Mesendoderm (in vitro differentiated cells): ENCODE results near the gene SNTB2.

Source experiments
- DNase-seq: peaks from one replicate; pipeline ENCODE4 v3.0.0; 2013
- H2AK5ac ChIP-seq: 2 replicates; pipeline ENCODE4 v1.6.1; 2013; ENCODE audit warnings: low read length, inconsistent platforms
- H2BK120ac ChIP-seq: 2 replicates; pipeline ENCODE4 v1.6.1; 2013; ENCODE audit warnings: low read depth, mild to moderate bottlenecking, low read length, moderate library complexity, mixed read lengths
- H2BK15ac ChIP-seq: replicated peaks from 2 replicates; pipeline ENCODE4 v1.6.1; 2013; ENCODE audit warnings: low read depth, mild to moderate bottlenecking, moderate library complexity
- H2BK5ac ChIP-seq: 2 replicates; pipeline ENCODE4 v1.6.1; 2013; ENCODE audit warnings: low read length, inconsistent platforms
- H3K18ac ChIP-seq: 2 replicates; pipeline ENCODE4 v1.6.1; 2013; ENCODE audit warnings: mild to moderate bottlenecking, low read length, mixed read lengths
- H3K23ac ChIP-seq: one replicate; pipeline ENCODE4 v1.6.1; 2013; ENCODE audit warnings: low read length
- H3K27ac ChIP-seq: 2 replicates; pipeline ENCODE4 v1.5.1; 2013; ENCODE audit warnings: low read depth, mild to moderate bottlenecking, inconsistent platforms, low read length, moderate library complexity
- H3K27me3 ChIP-seq: 2 replicates; pipeline ENCODE4 v1.6.1; 2013; ENCODE audit warnings: low read length, control low read depth, mild to moderate bottlenecking, inconsistent platforms; ENCODE audit not compliant: insufficient read depth, poor library complexity
- H3K36me3 ChIP-seq: 2 replicates; pipeline ENCODE4 v1.6.1; 2013; ENCODE audit warnings: low read length, inconsistent platforms; ENCODE audit not compliant: control insufficient read depth, insufficient read depth
- H3K4ac ChIP-seq: one replicate; pipeline ENCODE4 v1.6.1; 2013; ENCODE audit warnings: low read depth, mild to moderate bottlenecking, low read length, moderate library complexity
- H3K4me1 ChIP-seq: 2 replicates; pipeline ENCODE4 v1.6.1; 2013; ENCODE audit warnings: low read depth, low read length, inconsistent platforms; ENCODE audit not compliant: control insufficient read depth
- H3K4me2 ChIP-seq: 2 replicates; pipeline ENCODE4 v1.6.1; 2013; ENCODE audit warnings: low read length
- H3K4me3 ChIP-seq: 2 replicates; pipeline ENCODE4 v1.5.1; 2013; ENCODE audit warnings: mild to moderate bottlenecking, low read length
- H3K56ac ChIP-seq: one replicate; pipeline ENCODE4 v1.6.1; 2013; ENCODE audit warnings: low read length
- H3K79me1 ChIP-seq: 2 replicates; pipeline ENCODE4 v1.6.1; 2013; ENCODE audit warnings: low read length, inconsistent platforms
- H3K79me2 ChIP-seq: 2 replicates; pipeline ENCODE4 v1.6.1; 2013; ENCODE audit warnings: mild to moderate bottlenecking, low read length; ENCODE audit not compliant: control insufficient read depth, insufficient read depth
- H3K9ac ChIP-seq: 2 replicates; pipeline ENCODE4 v1.6.1; 2013; ENCODE audit warnings: low read length, inconsistent platforms
- H4K5ac ChIP-seq: one replicate; pipeline ENCODE4 v1.6.1; 2013; ENCODE audit warnings: low read length
- H4K8ac ChIP-seq: one replicate; pipeline ENCODE4 v1.6.1; 2013; ENCODE audit warnings: low read depth, mild to moderate bottlenecking, control low read depth, low read length, moderate library complexity
- WGBS: extraction: QIAGEN DNeasy Blood & Tissue Kit; methylation state at CpG from one replicate; pipeline ENCODE4 v1.1.7; 2013; ENCODE audit warnings: low lambda C conversion rate, missing lambda C conversion rate; ENCODE audit not compliant: insufficient coverage; ENCODE audit errors: extremely low coverage; 5-methylcytosine and 5-hydroxymethylcytosine counted together

The SNTB2 gene

DNA sequence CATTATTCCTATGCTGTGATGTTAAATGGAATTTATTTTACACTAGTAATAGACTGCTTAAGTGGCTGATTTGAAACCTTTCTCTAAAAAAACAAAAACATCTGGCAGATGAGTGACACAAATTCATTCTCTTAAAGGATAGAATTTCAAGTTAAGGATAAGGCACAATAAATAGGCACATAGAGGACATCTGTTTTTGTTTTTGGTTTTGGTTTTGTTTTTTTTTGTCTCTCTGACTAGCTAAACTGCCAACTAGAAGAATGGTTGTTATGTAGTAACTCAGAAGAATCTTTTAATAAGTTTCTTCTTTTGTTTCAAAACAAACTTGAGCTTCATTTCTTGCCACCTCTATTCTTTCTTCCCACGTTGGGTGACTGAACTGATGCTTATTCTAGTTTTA lies 119.1 kb downstream of the SNTB2 start:
- Histone ChIP-seq H3K79me2 (no peaks in the 10 kb centered on the region), H3K9ac (no peak overlapping the region), H3K4me2 (no peak overlapping the region), H3K36me3 (peaks cover 4% of the 10 kb centered on the region), H3K79me1 (no peaks in the 10 kb centered on the region), H2BK5ac (no peak overlapping the region), H2AK5ac (no peak overlapping the region), H2BK120ac (no peak overlapping the region), H3K56ac (no peak overlapping the region), H2BK15ac (no peak overlapping the region), H4K8ac (no peak overlapping the region), H3K18ac (no peak overlapping the region), H3K4me1 (no peaks in the 10 kb centered on the region), H3K4ac (no peak overlapping the region), H3K23ac (no peak overlapping the region), H3K27me3 (no peaks in the 10 kb centered on the region), H3K27ac (no peak overlapping the region), H3K4me3 (no peak overlapping the region), H4K5ac (no peak overlapping the region)
- WGBS = no CpG with 5 or more reads among the region's 1 CpG
- DNase-seq = no peak

DNA sequence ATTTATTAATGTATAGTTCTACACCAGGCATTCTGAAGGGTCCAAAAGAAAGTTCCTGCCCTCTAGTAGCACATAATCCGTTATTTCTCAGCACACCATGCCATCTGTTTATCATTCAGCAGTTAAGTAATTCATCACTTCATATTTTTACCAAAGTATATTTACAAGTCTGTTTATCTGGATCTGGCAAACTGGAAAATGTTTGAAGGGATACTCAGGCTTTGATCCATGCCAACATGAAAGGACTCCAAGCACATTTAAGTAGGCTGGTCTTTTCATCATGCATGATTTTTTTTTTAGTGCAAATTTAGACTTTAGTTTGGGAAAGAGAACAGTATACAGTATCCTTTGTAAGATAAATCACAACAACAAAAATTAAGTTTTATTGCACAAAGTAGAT lies 120.1 kb downstream of the SNTB2 start:
- H4K5ac ChIP-seq = no peak overlapping the region
- H3K4me2 ChIP-seq = no peak overlapping the region
- H3K23ac ChIP-seq = no peak overlapping the region
- H4K8ac ChIP-seq = no peak overlapping the region
- H3K18ac ChIP-seq = no peak overlapping the region
- no peaks in the 10 kb centered on the region for H3K27me3 ChIP-seq
- peaks cover 1% of the 10 kb centered on the region for H3K79me1 ChIP-seq
- no peaks in the 10 kb centered on the region for H3K4me1 ChIP-seq
- H3K27ac ChIP-seq = no peak overlapping the region
- no CpG with 5 or more reads among the region's 1 CpG for WGBS
- H2BK15ac ChIP-seq = no peak overlapping the region
- peaks cover 2% of the 10 kb centered on the region for H3K36me3 ChIP-seq
- H3K4me3 ChIP-seq = no peak overlapping the region
- H2BK120ac ChIP-seq = no peak overlapping the region
- H2BK5ac ChIP-seq = no peak overlapping the region
- no peak overlapping the region for H3K9ac ChIP-seq
- no peak overlapping the region for H3K4ac ChIP-seq
- H3K56ac ChIP-seq = no peak overlapping the region
- H2AK5ac ChIP-seq = no peak overlapping the region
- H3K79me2 ChIP-seq = peaks cover 2% of the 10 kb centered on the region
- DNase-seq = no peak

DNA sequence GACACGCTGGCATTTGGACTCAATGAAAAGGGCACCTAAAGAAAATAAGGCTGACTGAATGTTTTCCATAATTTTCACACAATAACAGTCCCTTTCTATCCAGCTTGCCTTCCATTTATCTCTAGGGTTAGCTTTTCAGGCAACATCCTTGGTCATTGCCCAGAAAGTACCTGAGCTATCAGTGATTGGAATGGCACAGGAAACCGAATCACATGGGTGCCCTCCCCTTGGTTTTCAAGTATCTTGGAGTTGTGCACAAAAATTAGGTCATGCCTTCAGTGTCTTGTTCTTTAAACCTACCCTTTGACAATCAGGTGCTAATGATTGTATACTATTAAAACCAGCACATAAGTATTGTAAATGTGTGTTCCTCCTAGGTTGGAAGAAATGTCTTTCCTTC lies 120.9 kb downstream of the SNTB2 start:
- peaks cover 5% of the 10 kb centered on the region for H3K79me2 ChIP-seq
- no peak overlapping the region for H2BK120ac ChIP-seq
- H3K4me2 ChIP-seq = no peak overlapping the region
- no peak overlapping the region for H2AK5ac ChIP-seq
- no peak overlapping the region for H3K56ac ChIP-seq
- H3K4me1 ChIP-seq = no peaks in the 10 kb centered on the region
- H3K27ac ChIP-seq = no peak overlapping the region
- H3K4me3 ChIP-seq = no peak overlapping the region
- peaks cover 2% of the 10 kb centered on the region for H3K36me3 ChIP-seq
- no CpG with 5 or more reads among the region's 2 CpGs for WGBS
- DNase-seq = no peak
- H3K18ac ChIP-seq = no peak overlapping the region
- H3K79me1 ChIP-seq = peaks cover 4% of the 10 kb centered on the region
- H3K4ac ChIP-seq = no peak overlapping the region
- H4K5ac ChIP-seq = no peak overlapping the region
- no peak overlapping the region for H2BK5ac ChIP-seq
- H3K9ac ChIP-seq = no peak overlapping the region
- H2BK15ac ChIP-seq = no peak overlapping the region
- H3K23ac ChIP-seq = no peak overlapping the region
- no peak overlapping the region for H4K8ac ChIP-seq
- no peaks in the 10 kb centered on the region for H3K27me3 ChIP-seq

DNA sequence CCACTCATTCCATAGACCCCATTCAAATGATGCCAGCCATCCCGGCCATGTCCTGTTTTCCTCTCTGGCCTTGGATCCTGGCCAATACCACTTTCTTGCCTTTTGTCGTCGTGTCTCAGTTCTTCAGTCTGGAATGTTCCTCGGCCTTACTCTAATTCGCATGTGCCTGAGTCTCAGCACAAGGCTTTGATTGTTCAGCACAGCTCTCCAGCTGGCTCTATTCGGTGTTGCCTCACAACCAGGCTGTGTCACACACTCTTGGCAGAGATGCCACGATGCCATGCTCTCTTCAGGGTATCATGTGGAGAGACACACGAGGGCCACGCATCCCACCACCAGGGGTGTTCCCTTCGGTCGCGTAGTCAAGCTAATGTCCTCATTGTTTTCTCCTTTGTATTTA lies 122.4 kb downstream of the SNTB2 start:
- Histone ChIP-seq H3K4me1 (no peaks in the 10 kb centered on the region), H3K79me1 (peaks cover 5% of the 10 kb centered on the region), H2AK5ac (no peak overlapping the region), H3K9ac (no peak overlapping the region), H3K18ac (no peak overlapping the region), H3K4ac (no peak overlapping the region), H3K27ac (no peak overlapping the region), H3K56ac (no peak overlapping the region), H2BK15ac (no peak overlapping the region), H4K8ac (no peak overlapping the region), H3K4me2 (no peak overlapping the region), H3K79me2 (peaks cover 7% of the 10 kb centered on the region), H3K4me3 (no peak overlapping the region), H2BK120ac (no peak overlapping the region), H4K5ac (no peak overlapping the region), H3K23ac (no peak overlapping the region), H3K36me3 (no peaks in the 10 kb centered on the region), H2BK5ac (no peak overlapping the region), H3K27me3 (no peaks in the 10 kb centered on the region)
- no CpG with 5 or more reads among the region's 12 CpGs for WGBS
- DNase-seq = no peak

DNA sequence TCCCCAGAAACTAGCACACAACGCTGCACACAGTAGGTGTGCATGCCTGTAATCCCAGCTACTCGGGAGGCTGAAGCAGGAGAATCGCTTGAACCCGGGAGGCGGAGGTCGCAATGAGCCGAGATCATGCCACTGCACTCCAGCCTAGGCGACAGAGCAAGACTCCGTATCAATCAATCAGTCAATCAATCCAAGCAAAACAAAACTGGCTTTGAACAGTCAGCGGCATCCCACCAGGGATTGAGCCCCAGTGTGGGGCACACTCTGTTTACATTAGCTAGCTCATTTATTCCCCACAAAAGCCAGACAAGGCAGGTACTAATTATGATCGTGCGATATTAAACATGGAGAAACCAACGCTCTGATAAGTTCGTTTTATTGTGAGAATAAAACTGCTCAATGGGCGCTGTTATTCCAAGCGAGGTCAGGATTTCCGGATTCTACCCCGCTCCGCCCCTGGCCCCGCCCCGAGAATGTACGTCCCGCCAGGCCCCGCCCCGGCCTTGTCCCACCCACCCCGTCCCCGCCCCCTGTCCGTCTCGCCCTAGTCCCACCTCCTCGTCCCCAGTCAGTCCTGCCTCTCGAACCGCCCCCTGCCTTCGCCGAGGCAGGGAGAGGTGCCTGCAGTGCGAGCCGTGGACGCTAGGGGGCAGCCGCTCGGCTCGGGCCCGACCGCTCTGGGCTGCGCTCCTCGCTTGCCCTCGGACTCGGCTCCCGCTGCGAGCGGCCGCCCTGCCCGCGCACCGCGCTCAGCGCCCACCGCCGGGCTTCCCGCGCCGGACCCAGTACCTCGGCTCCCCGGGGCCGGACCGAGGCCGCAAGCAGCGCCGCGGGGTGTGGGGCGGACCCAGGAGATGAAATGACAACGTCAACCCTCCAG lies 123.9 kb downstream of the SNTB2 start, which contains the start of gene VPS4A:
TSS of gene VPS4A (plus strand) at position 698 of the 880 bp plus-strand sequence. CDS start at position 860, 162 bp downstream.
- H3K23ac ChIP-seq = peak within 1 kb of the TSS; percentile 48
- no peaks in the 10 kb centered on the region for H3K4me1 ChIP-seq
- peak within 1 kb of the TSS; percentile 76 for H3K27ac ChIP-seq
- H2BK120ac ChIP-seq = no peak within 1 kb of the TSS
- no peak within 1 kb of the TSS for H2BK15ac ChIP-seq
- H3K27me3 ChIP-seq = no peaks in the 10 kb centered on the region
- H3K4me2 ChIP-seq = peak within 1 kb of the TSS; percentile 90
- peaks cover 7% of the 10 kb centered on the region for H3K79me2 ChIP-seq
- H4K8ac ChIP-seq = no peak within 1 kb of the TSS
- peaks cover 7% of the 10 kb centered on the region for H3K79me1 ChIP-seq
- H3K4me3 ChIP-seq = peak within 1 kb of the TSS; percentile 77
- H2BK5ac ChIP-seq = no peak within 1 kb of the TSS
- WGBS = no CpG with 5 or more reads among the region's 70 CpGs
- DNase-seq = peak; percentile 97
- H4K5ac ChIP-seq = no peak within 1 kb of the TSS
- peaks cover 1% of the 10 kb centered on the region for H3K36me3 ChIP-seq
- peak within 1 kb of the TSS; percentile 42 for H3K4ac ChIP-seq
- H3K9ac ChIP-seq = peak within 1 kb of the TSS; percentile 93
- peak within 1 kb of the TSS; percentile 86 for H3K18ac ChIP-seq
- H2AK5ac ChIP-seq = no peak within 1 kb of the TSS
- H3K56ac ChIP-seq = peak within 1 kb of the TSS; percentile 92
